ENCODE measurements around the gene INPP5A. TPM values are rescaled to one million over a fixed set of nuclear protein-coding genes. Genes with fewer than 3 reads are reported as not detected.
A peak's percentile ranks its signal among the peaks of the same experiment; 100 is the strongest.

Gene INPP5A
- total and polyA plus RNA-seq, 2 of the 13 experiments (the other 11 are each of a cell fraction or from before 2014, with no cell fraction given), result 17.5 to 37.9 TPM

DNA sequence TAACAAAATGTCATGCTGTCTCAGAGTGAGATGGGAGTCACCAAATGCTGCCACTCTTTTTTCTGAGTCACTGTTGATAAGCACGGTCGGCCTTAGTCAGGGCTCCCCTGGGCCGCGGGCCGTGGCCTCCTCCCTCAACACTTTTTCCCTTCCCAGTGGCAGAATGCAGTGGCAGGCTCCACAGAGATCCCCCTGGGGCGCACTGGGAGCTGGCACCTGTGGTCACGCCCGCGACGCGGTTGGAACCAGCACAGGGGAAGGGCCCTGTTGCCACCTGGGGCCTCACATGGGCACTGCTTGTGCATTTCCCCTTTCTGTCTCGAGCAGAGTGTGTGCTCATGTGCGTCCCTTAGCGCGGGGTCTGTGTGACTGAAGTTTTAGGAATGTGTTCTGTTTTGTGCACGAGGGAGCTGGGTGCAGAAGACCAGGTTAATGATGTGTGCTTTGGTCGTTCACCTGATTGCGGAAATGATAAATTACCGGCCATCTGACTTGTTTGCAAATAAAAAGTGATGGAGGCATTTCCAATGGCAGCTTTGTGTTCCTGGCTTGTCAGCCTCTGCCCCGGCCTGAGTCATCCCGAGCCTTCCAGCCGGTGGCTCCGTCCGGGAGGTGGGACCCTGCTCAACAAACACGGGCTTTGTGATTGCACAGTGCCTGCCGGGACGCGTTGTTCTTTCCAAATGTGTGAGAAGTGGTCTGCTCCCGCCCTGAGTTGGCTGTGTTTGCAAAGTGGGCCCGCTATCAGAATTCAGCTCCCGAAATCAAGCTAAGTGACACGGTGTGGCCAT is 147.7 kb downstream of the INPP5A start (continued):
- TF ChIP-seq NFKBIZ (CRISPR knock-in tag; IDR thresholded peaks at IDR 0.05) (no peak), ARNT2 (CRISPR knock-in tag; IDR thresholded peaks at IDR 0.05; ENCODE audit: low read depth) (peak; percentile 19; the same call in 1 of the 2 replicates), ZNF264 (CRISPR knock-in tag; IDR thresholded peaks at IDR 0.05) (no peak), HMGA1 (CRISPR knock-in tag; conservative IDR thresholded peaks at IDR 0.05) (no peak), ZNF850 (CRISPR knock-in tag; conservative IDR thresholded peaks at IDR 0.05) (no peak), GATAD1 (CRISPR knock-in tag; IDR thresholded peaks at IDR 0.05) (no peak), ZNF775 (CRISPR knock-in tag; IDR thresholded peaks at IDR 0.05; ENCODE audit: borderline replicate concordance) (no peak), MED13 (CRISPR knock-in tag; IDR thresholded peaks at IDR 0.05) (no peak), NR3C1 (CRISPR knock-in tag; IDR thresholded peaks at IDR 0.05) (no peak), CENPT (CRISPR knock-in tag; IDR thresholded peaks at IDR 0.05; ENCODE audit: low read depth) (no peak), FOXA1 (IDR thresholded peaks at IDR 0.05) (no peak), FOXA1 (CRISPR knock-in tag; IDR thresholded peaks at IDR 0.05) (peak; percentile 57), MXD4 (CRISPR knock-in tag; IDR thresholded peaks at IDR 0.05) (no peak), ZBTB42 (CRISPR knock-in tag; IDR thresholded peaks at IDR 0.05) (no peak), ZNF556 (CRISPR knock-in tag; IDR thresholded peaks at IDR 0.05; ENCODE audit: borderline replicate concordance) (no peak), ZNF724P (CRISPR knock-in tag; IDR thresholded peaks at IDR 0.05; ENCODE audit: borderline replicate concordance) (no peak), ZNF317 (CRISPR knock-in tag; IDR thresholded peaks at IDR 0.05) (peak; percentile 32; the same call in 1 of the 2 replicates), DNMT1 (CRISPR knock-in tag; IDR thresholded peaks at IDR 0.05) (no peak), ZNF841 (CRISPR knock-in tag; IDR thresholded peaks at IDR 0.05; ENCODE audit: borderline replicate concordance) (no peak), IRX3 (CRISPR knock-in tag; IDR thresholded peaks at IDR 0.05; ENCODE audit: borderline replicate concordance, low read depth) (no peak)
- TF ChIP-seq, protein P1, sequence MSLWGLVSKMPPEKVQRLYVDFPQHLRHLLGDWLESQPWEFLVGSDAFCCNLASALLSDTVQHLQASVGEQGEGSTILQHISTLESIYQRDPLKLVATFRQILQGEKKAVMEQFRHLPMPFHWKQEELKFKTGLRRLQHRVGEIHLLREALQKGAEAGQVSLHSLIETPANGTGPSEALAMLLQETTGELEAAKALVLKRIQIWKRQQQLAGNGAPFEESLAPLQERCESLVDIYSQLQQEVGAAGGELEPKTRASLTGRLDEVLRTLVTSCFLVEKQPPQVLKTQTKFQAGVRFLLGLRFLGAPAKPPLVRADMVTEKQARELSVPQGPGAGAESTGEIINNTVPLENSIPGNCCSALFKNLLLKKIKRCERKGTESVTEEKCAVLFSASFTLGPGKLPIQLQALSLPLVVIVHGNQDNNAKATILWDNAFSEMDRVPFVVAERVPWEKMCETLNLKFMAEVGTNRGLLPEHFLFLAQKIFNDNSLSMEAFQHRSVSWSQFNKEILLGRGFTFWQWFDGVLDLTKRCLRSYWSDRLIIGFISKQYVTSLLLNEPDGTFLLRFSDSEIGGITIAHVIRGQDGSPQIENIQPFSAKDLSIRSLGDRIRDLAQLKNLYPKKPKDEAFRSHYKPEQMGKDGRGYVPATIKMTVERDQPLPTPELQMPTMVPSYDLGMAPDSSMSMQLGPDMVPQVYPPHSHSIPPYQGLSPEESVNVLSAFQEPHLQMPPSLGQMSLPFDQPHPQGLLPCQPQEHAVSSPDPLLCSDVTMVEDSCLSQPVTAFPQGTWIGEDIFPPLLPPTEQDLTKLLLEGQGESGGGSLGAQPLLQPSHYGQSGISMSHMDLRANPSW (CRISPR knock-in tag; IDR thresholded peaks at IDR 0.05; ENCODE audit: borderline replicate concordance), result no peak
- TF ChIP-seq, protein P2, sequence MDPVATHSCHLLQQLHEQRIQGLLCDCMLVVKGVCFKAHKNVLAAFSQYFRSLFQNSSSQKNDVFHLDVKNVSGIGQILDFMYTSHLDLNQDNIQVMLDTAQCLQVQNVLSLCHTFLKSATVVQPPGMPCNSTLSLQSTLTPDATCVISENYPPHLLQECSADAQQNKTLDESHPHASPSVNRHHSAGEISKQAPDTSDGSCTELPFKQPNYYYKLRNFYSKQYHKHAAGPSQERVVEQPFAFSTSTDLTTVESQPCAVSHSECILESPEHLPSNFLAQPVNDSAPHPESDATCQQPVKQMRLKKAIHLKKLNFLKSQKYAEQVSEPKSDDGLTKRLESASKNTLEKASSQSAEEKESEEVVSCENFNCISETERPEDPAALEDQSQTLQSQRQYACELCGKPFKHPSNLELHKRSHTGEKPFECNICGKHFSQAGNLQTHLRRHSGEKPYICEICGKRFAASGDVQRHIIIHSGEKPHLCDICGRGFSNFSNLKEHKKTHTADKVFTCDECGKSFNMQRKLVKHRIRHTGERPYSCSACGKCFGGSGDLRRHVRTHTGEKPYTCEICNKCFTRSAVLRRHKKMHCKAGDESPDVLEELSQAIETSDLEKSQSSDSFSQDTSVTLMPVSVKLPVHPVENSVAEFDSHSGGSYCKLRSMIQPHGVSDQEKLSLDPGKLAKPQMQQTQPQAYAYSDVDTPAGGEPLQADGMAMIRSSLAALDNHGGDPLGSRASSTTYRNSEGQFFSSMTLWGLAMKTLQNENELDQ (CRISPR knock-in tag; IDR thresholded peaks at IDR 0.05; ENCODE audit: borderline replicate concordance), result no peak
- TF ChIP-seq, protein P3, sequence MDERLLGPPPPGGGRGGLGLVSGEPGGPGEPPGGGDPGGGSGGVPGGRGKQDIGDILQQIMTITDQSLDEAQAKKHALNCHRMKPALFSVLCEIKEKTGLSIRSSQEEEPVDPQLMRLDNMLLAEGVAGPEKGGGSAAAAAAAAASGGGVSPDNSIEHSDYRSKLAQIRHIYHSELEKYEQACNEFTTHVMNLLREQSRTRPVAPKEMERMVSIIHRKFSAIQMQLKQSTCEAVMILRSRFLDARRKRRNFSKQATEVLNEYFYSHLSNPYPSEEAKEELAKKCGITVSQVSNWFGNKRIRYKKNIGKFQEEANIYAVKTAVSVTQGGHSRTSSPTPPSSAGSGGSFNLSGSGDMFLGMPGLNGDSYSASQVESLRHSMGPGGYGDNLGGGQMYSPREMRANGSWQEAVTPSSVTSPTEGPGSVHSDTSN (CRISPR knock-in tag; IDR thresholded peaks at IDR 0.05), result no peak

All from HepG2 (cell line).